ENCODE data around the gene SKIDA1.

SKIDA1 gene

DNA sequence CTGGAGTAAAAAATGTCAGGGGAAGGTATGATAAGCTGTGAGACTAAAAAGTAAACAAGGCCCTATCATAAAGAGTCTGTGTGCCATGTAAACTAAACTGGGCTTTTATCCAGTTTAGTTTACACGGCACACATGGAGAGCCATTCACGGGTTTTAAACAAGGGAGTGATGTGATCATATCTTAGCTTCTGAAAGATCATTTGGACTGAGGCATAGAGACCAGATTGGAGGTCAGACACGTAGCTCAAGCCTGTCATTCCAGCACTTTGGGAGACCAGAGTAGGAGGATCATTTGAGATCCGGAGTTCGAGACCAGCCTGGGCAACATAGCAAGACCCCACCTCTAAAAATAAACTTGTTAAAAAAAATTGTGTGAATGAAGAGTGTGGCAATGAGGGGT is 50.1 kb downstream of the SKIDA1 start:
- no peak for DNase-seq

- DNase-seq, result no peak
These were observed 51.9 kb downstream of the SKIDA1 start for GRCh38 chr10:21473541-21473940.

DNA sequence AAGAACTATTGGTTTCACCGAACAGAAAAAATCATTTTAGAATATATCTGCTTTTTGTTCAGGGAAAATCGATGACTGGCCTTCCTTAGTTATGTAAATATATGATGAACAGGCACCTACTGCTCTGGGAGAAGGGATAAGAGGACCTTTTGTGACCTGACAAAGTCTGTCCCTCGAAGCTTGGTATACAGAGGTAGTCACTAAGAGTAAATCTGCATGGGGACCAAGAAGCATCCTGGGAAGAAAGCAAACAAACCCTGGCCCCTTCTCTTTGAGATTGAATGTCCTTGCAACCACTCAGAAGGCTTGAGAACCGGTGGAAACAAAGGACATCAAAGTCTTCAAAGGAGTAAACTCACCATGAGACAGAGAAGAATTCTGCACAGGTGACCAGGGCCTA is 52.3 kb downstream of the SKIDA1 start:
- no peak for DNase-seq

DNA sequence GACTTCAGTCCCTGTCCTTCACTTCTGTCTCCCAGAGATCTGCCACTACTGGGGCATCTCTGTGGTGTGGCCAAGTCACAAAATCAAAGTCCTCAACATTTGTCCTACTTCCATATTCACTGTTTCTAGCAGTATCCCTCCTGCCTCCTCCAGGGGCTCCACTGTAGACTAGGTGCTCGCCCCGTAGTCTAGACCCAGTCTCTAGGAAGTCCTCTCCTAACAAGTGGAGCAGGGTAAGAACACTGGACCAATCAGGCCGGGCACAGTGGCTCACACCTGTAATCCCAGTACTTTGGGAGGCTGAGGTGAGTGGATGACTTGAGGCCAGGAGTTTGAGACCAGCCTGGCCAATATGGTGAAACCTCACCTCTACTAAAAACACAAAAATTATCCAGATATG is 57.4 kb downstream of the SKIDA1 start:
- DNase-seq, result no peak

DNA sequence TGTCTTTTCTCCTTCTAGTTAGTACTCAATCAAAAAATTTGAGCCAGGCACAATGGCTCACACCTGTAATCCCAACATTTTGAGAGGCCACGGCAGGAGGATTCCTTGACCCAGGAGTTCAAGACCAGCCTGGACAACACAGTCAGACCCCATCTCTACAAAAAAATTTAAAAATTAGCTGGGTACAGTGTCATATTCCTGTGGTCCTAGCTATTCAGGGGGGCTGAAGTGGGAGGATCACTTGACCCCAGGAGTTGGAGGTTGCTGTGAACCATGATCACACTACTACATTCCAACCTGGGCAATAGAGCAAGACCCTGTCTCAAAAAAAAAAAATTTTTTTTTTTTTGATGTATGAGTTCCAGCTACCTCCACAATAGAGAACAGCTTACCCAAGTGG is 57.8 kb downstream of the SKIDA1 start:
- DNase-seq, result no peak

- no peak for DNase-seq
These were observed 61.3 kb downstream of the SKIDA1 start for GRCh38 chr10:21464134-21464533.

All from femur (tissue), 1 donor.